IPS DF 4.7 (cell line): ENCODE results near the gene RBKS.
"Not testable (repeated sequence)": the region's sequence is repeated elsewhere in the genome, so short reads cannot be mapped to it uniquely, and the experiment has no call there.

Experiments used
- DNase-seq: peaks from one replicate; pipeline ENCODE4 v3.0.0-alpha.2; 2013; ENCODE audit warnings: low spot score; ENCODE audit errors: extremely low read depth

RBKS gene

DNA sequence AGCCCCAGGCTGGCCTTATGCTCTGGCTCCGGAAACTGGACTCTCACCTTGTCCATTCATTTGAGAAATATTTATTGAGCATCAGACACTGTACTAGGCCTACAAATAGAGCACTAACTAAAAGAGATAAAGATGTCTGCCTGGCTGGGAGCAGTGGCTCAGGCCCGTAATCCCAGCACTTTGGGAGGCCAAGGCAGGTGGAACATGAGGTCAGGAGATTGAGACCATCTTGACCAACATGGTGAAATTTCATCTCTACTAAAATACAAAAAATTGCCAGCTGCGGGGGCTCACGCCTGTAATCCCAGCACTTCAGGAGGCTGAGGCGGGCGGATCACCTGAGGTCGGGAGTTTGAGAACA is 126.3 kb downstream of the RBKS start:
- no peak for DNase-seq

DNA sequence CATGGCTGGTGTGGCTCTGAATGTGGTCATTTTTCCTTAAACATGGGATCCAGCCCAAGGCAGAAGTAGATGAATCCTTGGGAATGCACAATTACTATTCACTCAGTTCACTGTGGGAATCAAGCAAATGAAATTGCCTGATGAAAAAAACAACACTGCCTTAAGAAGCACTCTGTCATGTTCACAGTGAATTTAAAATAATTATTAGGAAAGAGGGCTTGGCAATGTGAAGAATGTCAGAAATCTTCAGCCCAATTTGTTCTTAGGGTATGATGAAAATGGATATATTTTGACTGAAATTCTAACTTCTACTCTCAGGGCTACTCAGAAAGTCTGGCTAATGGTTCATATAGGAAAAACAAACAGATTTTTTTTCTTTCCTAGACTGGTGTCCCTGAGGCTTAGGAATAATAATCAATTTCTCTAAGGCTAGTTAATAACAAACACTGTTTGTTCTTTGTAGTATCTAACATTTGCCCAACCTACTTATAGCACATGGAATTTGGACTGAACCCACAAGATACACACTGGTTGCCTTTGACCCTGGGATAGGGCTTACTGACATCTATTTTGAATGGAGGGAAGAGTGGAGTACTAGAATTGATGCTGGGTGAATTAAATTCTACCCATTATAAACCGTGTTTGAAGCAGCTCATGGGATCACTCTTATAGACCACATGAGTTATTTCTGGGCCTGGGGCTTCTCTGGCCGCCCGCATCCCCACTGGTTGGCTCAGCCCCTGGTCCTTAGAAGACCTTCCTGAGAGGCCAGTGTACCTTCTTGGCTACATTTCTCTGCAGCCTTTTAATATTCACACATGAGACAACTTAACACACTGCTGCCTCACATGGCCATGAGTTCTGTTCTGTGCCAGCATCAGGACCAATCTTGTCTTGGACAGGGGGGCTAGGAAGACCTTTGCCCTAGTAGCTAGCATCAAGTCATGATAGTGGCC is 127.0 kb downstream of the RBKS start:
- no peak for DNase-seq

DNA sequence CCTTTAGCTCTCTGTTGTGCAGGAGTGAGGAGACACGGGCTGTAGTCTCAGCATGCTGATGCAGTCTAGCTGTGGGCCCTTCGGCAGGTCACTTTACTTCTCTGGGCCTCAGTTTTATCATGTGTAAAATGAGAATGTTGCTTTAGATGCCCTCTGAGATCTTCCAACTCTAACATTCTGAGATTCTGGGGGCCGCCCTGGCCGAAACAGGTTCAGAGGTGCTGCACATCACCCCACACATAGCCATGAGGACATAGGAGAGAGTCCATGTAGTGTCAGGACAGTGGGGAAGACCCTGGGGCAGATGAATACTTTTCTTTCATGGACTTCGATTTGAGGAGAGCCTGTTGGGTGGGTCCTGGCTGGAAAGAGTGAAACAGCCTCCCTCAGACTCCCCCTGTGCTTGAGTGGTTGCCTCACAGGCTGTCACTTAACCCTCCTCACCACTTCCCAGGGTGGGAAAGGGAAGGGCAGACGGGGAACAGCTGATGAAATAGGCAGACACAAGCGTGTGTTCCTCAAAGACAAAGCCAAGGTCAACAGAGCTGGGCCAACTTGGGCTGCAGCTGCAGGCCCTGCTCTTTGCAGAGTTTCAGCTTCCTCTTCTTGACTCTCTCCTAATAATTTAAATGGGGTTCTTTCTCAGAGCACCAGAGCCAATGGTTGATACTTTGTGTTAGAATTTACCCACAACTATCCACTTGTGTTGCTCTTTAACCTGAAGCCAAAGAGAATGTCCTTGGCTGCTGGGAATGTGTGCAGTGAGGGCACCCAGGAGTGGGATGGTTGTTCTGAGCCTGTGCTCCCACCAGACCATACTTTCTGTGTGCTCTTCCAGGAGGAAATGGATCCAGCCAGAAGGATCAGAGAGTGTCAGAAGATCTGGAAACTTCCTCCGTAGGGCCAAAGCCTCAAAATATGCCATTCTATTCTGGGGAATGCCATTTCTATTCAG is 133.4 kb downstream of the RBKS start:
- DNase-seq, result no peak

- DNase-seq, result no peak
These were observed 134.1 kb downstream of the RBKS start for GRCh38 chr2:27756091-27756490.

DNA sequence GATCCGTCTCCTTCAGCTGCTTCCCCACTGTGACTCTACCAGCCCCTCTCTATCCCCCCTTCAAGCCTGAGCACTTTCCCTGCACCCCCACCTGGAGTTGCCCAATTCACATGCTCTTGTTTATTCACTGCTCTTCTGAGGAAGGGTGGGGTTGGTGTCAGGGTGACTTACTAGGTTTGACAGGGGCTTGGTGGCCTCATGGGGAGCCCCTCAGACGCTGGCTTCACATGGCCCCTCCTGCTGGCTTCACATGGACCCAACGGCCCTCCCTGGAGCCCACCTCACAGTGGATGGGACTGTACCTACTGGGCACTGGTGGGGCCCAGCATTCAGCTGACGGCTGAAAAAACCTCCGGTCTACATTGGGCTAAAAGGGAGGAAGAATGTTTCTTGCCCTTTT is 135.4 kb downstream of the RBKS start:
- DNase-seq, result no peak

- DNase-seq, result no peak
These were observed 136.0 kb downstream of the RBKS start for GRCh38 chr2:27754138-27754588.

DNA sequence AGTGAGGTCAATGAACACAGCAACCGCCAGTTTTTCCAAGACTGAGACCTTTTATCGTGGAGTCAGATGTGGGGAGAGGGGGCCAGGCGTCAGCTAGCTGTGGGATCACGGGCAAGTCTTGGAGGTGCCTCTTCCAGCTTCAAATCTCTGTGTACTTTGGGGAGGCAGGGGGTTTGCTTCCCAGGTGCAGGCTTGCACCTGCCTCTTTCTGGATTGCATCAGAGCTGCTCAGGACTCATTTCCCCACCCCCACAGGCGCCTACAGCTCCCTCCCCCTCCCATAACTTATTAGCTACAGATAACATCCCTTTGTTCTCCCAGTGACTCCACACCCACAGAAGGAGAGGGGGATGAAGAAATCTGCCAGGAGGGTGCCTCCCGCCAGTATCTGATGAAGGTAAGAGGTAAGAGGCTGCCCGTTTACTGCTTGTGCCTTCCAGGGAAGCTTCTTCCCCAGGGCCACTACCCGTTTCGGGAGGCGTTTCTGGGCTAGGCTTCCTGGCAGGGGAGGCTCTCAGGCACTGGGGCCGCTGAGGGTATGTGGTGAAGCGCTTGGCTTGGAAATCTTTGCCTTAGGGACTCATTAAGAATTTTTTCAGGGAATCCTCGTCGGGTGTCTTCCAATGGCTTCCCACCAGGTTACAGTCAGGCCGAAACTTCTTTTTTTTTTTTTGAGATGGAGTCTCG is 137.5 kb downstream of the RBKS start:
- DNase-seq, result no peak

- no peak for DNase-seq
These were observed 138.8 kb downstream of the RBKS start for GRCh38 chr2:27751377-27751776.

DNA sequence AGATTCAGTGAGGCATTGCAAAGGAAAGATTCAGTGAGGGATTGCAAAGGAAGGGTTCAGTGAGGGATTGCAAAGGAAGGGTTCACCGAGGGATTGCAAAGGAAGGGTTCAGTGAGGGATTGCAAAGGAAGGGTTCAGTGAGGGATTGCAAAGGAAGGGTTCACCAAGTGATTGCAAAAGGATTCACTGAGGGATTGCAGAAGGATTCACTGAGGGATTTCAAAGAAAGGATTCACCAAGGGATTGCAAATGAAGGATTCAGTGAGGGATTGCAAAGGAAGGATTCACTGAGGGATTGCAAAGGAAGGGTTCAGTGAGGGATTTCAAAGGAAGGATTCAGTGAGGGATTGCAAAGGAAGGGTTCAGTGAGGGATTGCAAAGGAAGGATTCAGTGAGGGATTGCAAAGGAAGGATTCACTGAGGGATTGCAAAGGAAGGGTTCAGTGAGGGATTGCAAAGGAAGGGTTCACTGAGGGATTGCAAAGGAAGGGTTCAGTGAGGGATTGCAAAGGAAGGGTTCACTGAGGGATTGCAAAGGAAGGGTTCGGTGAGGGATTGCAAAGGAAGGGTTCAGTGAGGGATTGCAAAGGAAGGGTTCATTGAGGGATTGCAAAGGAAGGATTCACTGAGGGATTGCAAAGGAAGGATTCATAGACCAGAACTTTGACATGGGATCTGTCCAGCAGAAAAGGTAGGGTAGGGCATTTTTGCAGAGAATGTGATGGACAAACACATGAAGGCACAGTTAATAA is 141.2 kb downstream of the RBKS start:
- not testable (repeated sequence) for DNase-seq

GRCh38 chr2:27747827-27748352 is 142.3 kb downstream of the RBKS start:
- no peak for DNase-seq

GRCh38 chr2:27746325-27746724 is 143.9 kb downstream of the RBKS start:
- no peak for DNase-seq

DNA sequence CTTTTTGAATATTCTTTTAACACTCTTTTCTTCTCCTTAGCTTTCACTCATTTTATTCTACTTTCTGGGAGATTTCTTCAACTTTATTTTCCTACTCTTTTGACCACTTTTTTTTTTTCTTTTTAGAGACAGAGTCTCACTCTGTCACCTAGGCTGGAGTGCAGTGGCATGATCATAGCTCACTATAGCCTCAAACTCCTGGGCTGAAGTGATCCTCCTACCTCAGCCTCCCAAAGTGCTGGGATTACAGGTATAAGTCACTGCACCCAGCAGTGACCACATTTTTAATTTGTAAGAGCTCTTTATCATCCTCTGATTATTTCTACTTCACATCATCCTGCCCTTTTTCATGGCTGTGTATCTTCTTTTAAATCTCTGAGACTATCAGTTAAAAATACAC is 144.7 kb downstream of the RBKS start:
- not testable (repeated sequence) for DNase-seq

DNA sequence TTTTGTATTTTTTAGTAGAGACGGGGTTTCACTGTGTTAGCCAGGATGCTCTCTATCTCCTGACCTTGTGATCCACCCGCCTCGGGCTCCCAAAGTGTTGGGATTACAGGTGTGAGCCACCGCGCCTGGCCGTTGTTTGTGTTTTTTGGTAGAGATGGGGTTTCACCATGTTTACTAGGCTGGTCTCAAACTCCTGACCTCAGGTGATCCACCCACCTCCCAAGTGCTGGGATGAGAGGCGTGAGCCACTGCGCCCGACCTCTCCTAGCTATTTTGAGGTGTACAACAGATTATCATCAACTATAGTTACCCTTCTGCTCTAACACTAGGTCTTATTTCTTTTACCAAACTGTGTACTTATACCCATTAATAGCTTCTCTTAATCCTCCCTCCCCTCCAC is 147.6 kb downstream of the RBKS start:
- no peak for DNase-seq

DNA sequence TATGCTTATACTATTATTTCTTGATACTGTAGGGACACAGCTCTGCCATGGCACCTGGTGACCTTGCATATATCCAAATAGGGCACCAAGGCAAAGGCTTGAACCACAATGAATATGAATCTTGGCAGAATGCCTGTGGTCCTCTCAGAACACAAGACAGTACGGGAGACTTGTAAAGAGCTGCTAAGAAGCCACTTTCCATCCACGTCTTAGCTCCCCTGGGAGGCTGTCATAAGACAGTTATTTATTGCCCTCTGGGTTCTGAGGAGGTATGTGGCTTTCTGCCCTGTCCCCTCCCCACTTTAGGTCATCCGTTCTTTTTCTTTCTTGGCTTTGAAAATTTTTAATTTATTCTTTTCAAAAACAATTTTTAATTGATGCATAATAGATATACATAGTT is 148.5 kb downstream of the RBKS start:
- no peak for DNase-seq

GRCh38 chr2:27739058-27739373 is 151.2 kb downstream of the RBKS start:
- no peak for DNase-seq

GRCh38 chr2:27738349-27739057 is 151.7 kb downstream of the RBKS start:
- DNase-seq, result no peak

DNA sequence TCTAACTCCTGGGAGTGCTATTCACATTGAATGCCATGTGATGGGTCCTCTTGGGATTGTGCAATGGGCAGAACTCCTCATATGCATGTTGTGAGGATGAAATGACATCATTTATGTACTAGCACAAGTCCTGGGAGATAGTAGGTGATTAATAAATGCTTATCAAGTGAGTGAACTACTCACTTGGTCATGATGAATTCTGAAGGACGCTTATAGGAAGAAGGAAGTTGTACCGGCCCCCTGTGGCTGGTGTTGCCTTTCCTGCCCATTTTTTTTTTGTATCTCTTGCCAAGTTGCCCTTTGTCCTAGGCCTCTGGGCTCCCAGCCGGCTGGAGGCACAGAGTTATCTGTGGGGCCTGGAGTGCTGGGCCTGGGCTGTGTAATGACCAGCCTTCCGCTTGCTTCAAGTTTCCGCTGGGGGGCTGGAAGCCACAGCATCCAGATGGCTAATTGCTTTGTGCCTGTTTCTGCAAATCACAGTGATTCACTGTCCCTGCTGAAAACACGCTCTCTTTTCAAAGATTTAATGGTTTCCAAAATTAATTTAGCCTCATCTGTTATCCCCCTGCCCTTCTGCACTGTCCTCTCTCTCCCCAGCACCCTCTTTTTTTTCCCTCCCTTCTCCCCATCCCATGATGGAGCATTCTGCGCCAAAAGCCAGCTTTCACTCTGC is 152.4 kb downstream of the RBKS start:
- DNase-seq, result no peak

- no peak for DNase-seq
These were observed 153.3 kb downstream of the RBKS start for GRCh38 chr2:27736890-27737204.

DNA sequence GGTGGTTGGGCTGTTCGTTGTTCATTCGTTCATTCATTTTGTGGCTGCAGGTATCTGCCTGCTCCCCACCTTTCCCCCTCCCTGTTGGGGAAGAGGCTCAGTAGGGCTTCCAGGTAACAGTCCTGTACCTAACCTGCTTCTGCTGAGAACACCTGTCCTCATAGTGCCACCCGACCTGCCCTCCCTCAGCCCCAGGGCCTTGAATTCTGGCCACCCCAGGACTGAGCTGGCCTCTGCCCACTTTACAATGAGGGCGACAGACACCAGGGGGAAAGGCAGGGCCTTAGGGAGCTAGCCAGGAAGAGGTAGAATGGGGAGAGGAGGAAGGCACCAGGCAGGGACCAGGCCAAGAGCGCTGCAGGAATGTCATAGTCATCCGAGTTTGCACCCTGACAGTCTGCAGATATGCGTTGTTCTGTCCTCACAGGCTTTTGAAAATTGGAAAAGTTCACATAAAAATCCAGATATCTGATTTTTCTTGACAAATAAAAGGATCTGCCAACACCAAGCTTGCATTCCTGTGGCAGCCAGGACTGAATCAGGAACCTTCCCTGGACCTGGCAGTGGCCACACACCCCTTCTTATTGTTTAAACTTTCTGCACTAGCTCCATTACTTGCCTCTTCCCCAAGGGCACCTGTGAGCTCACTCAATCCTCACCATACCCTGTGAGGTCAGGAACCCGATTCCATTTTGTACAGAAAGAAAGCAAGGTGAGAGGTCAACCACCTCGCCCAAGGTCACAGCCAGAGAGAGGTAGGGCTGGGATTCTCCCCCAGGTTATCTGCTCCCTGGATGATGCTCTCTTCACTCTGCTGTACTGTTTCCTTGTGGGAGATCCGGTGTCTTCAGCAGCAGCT is 153.9 kb downstream of the RBKS start:
- DNase-seq, result no peak
